IPS-NIHi7 (cell line): ENCODE measurements around the gene NRAS.

Source experiments
- DNase-seq: peaks from one replicate; pipeline ENCODE4 v3.0.0; 2012; ENCODE audit warnings: mixed read lengths; ENCODE audit errors: extremely low spot score

Gene NRAS

GRCh38 chr1:114728553-114728952 lies 12.0 kb upstream of the NRAS start:
- no peak for DNase-seq

DNA sequence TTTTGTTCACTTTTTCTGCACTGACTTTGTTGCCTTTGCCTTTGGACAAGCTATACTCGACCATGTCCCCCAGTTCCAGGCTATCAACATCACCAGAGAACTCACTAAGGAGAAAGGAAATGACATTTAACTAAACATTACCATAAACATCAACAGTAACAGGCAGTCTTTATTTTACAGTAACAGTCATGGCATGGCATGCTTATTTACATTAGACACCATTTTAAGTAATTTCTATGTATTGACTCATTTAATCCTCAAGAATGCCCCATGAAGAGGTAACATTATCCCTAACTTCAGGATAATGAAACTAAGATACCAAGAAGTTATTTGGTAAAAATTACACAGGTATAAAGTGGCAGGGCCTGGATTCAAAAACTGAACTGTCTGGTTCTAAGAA lies 8.7 kb upstream of the NRAS start:
- DNase-seq, result no peak

GRCh38 chr1:114723915-114724314 lies 7.3 kb upstream of the NRAS start:
- no peak for DNase-seq

- DNase-seq, result no peak
These were observed 6.9 kb upstream of the NRAS start for GRCh38 chr1:114723457-114723856.

DNA sequence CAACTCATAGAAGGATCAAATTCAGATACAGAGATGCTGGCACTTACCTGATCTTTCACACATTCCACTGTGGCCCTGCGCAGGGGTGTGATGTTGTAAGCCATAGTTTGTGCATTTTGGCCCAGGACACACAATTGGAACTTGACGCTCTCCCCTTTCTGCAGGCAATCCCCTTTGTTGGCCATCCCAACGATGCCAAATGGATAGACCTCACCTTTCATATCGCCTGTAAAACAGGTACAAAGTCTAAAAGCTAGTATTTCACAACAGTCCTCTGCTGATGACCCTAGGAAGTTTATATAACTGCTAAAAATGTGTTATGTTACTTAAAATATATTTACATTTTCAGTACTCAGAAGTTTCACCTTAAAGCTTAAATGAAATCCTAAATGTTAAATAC lies 3.9 kb upstream of the NRAS start:
- DNase-seq, result no peak

DNA sequence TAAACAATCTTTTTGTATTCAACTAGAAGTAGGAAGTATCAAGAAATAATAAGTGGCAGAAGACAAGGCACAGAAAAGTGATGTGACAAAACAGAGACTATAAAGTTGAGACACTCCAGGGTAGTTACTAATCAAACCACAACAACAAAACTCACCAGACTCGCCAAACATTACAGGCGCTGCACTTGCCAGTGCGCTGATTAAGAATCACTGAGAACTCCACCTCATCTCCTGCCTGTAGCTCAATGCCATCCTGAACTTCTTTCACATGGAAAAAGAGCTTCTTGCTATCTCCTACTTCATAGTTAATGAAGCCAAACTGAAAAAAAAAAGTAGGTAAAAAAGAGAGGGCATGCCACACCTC lies 2.8 kb upstream of the NRAS start:
- DNase-seq, result no peak

- DNase-seq, result no peak
These were observed 2.3 kb upstream of the NRAS start for GRCh38 chr1:114718661-114719423.

GRCh38 chr1:114715952-114716303 lies 643 bp downstream of the NRAS start:
- no peak for DNase-seq

DNA sequence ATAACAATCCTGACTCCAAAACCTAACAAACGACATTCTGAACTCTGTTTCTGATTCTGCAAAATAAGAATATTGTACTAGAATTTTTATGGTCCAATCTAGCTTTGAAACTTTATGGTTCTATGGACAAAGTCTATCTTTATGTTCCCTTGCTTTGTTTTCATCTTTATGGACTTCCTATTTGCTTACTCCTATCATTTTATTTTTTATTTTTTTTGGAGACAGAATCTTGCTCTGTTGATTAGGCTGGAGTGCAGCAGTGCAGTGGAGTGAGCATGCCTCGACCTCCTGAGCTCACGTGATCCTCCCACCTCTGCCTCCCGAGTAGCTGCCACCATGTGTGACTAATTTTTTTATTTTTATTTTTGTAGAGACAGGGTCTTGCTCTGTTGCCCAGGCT lies 3.6 kb downstream of the NRAS start:
- DNase-seq, result no peak

DNA sequence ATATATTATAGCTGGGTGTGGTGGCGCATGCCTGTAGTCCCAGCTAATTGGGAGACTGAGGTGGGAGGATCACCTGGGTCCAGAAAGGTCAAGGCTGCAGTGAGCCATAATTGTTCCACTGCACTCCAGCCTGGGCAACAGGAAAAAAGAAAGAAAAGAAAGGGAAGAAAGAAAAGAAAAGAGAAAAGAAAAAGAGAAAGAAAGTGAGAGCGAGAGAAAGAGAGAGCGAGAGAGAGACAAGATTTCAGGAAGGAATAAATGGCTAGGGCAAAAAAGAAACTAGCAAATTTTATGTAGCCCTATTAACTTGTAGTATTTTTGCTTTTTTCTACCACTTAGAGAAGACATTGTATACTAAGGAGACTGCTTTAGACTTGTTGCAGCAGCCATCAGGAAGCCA lies 6.2 kb downstream of the NRAS start:
- no peak for DNase-seq

GRCh38 chr1:114707604-114708003 lies 9.0 kb downstream of the NRAS start:
- no peak for DNase-seq

DNA sequence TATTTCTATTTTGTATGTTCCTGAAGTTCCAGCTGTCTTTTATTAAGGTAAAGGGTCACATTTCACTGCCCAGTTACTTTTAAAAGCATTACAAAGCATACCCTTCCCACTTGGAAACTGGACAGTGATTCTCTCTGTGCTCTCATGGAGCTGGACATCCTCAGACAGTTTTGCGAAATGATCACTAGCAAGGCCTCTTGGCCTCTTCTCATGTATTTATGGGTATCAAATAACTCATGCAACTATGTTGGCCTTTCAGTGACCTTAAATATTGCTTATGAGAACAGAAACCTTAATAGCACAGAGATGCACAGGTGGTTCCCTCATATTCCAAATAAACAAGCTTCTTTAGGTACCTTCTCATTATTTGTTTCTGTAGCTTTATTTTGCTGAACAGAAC lies 13.3 kb downstream of the NRAS start:
- no peak for DNase-seq

DNA sequence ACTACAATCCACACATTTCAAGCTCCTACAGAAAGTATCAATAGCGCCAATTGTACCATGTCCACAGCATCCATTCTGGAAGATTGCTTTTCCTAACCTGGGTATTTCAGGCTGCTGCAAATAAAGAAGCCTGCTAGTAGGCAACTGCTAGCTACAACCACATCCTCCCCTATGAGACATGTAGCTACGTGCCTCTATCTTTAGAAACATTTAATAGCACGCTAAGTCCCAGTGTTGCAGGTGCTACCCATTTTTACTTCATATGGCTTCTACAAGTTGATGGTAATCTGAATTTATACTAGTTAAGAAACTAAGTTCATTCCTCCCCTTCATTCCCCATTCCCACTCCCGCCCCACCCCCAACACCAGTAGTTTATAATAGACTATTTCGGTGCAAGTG lies 13.8 kb downstream of the NRAS start:
- no peak for DNase-seq

GRCh38 chr1:114701931-114702330 lies 14.6 kb downstream of the NRAS start:
- DNase-seq, result no peak

- no peak for DNase-seq
These were observed 16.5 kb downstream of the NRAS start for GRCh38 chr1:114700036-114700600.

DNA sequence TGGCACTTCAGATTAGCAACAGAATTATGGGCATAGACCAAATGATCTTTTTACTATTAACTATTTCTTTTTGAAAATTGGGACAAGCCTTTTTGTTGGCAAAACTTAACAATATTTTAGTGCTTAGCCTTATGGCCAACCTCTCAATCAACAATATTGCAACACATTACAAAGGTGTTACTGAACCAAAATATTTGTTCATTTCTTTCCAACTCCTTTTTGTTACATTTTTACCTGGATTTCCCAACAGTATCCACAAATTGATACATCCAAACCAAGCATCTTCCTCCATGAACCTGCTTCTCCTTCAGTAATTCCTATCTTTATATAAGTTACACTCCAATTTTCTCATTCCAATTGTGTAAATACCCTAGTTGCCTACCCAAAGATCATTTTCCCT lies 19.8 kb downstream of the NRAS start:
- no peak for DNase-seq

- no peak for DNase-seq
These were observed 21.0 kb downstream of the NRAS start, which contains the start of gene AMPD1 for GRCh38 chr1:114695430-114696058. Gene AMPD1 (minus strand): TSS chr1:114695546. CDS start chr1:114695471, 75 bp downstream.

DNA sequence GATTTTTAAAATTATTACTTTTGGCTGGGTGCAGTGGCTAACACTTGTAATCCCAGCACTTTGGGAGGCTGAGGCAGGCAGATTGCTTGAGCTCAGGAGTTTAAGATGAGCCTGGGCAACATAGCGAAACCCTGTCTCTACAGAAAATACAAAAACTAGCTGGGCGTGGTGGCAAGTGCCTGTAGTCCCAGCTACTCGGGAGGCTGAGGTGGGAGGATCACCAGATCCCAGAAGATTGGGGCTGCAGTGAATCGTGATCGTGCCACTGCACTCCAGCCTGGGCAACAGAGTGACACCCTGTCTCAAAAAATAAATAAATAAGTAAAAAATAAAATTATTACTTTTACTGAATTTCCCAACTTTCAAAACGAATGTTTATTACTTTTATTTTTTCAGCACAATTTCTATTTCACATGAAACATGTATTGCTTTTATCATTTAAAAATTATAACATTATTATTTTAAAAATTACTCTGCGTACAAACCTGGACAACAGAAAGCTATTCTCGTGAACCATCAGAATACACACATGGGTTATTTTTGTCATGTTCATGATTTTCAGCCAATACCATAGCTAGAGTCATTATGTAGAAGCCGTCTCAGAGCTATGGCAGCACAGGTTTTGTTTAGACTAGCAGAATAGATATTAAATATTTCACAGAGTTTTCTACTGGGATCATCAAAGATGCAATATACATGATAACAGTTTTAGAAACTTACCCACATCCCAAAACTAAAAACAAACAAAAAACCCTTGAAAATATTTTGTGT lies 21.8 kb downstream of the NRAS start:
- DNase-seq, result no peak

- DNase-seq, result no peak
These were observed 23.6 kb downstream of the NRAS start for GRCh38 chr1:114692947-114693346.

- DNase-seq, result no peak
These were observed 25.5 kb downstream of the NRAS start for GRCh38 chr1:114691061-114691460.

DNA sequence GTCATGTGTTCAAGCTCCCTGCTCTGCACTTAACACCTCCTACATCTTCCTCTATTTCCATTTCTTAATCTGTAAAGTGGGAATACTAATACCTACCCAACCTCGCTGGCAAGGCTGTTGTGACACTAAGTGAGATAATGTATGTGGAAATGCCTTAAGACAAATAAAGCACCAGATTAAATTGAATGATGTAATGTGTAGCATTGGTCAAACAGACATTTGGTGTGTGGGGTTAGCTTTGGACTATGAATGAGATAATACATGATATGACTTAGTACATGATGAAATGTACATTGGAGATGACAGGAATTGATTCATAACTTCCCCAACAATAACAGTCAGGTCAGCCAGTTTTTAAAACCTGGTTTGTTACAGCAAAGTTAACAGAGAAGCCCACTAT lies 26.4 kb downstream of the NRAS start:
- DNase-seq, result no peak

GRCh38 chr1:114688526-114688925 lies 28.0 kb downstream of the NRAS start:
- DNase-seq, result no peak

DNA sequence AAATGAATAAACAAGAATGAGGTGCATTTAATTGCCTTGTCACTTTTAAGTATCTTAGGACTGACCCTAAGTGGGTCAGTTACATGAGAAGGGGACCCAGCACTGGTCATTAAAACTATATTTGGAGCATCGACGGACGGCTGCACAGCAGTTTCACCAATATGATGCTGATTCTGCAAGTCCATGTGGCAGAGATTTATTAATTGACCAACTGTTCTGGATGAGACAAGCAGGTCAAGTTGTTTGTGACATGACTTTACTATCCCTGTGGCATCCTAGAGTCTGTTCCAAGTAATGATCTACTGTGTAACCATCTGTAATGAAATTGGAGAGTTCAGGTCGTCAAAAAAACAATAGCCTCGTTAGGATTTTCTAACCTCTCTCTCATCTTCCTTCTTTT lies 30.7 kb downstream of the NRAS start:
- no peak for DNase-seq
